Activated CD4-positive, alpha-beta T cell treated with anti-CD3 and anti-CD28 coated beads, Interleukin-2, amount 50 U/mL, for 16 hours (primary cell): Measurements from ENCODE around the gene LAMA2.

Experiments used
- DNase-seq: peaks from one replicate; pipeline ENCODE4 v3.0.0-alpha.2; 2020

Gene LAMA2

DNA sequence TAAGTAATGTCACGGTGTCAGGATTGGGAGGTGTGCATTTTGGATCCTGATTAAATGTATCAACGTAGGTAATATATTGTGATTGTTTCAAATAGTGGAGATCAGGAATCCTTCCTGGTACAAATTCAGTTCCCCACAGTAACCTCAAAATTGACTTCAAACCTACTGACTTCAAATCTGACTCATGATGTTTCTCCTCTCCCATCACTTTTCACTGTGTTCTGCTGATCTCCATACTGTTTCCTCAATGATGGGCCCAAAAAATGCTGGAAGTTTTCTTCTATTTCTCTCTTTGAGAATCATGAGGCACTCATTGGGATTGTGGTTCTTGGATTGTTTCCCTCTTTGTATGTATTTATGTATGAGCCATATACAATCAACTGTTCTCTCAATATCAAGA lies 35.9 kb downstream of the LAMA2 start:
- DNase-seq, result no peak

DNA sequence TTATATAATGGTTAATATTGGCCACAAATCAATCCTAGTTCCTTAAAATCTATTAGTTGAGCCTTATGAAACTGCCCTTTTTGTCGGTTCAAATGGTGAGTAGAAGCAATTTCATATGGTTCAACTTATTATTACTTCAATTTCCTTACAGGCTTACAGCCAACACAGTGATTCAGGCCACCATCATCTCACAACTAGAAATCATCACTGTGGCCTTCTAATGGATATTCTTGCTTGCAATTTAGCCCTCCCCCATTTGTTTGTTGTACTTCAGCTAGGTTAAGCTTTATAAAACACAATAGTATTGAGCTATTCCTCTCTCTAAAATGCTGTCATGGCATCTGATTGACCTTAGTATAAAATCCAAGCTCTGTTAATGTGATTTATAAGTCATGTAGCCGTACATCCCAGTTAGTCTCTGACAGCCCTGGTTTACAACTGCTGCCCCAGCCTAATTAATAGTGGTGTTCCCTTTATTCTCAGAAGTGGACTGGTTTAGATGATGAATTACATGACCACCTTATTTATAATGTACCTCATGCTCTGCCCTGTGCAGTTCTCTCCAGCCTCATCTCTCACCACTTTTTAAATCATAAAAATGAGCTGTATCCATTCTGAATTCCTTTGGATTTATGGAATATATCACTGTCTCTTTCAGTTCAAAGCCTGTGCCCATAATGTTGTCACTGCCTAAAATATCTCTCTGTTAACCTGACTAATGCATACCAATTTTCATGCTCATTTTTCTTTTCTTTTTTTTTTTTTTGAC lies 36.7 kb downstream of the LAMA2 start:
- no peak for DNase-seq

DNA sequence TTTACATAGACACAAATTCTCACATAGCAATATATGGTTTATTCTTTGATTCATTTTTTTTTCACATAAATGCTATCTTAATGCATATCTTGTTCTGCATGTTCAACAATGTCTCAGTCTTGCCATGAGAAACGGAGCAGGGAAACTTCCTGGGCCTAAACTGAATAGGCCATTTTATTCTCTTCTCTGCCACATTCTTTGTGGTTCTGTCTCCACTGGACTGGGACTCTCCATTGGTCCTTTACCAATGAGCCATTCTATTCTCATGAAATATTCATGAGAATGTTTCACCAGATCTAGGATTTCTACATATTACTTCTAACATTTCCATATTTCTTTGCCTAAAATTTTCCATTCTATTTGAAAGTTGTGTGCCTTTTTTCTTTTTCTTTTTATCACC lies 42.8 kb downstream of the LAMA2 start:
- no peak for DNase-seq

DNA sequence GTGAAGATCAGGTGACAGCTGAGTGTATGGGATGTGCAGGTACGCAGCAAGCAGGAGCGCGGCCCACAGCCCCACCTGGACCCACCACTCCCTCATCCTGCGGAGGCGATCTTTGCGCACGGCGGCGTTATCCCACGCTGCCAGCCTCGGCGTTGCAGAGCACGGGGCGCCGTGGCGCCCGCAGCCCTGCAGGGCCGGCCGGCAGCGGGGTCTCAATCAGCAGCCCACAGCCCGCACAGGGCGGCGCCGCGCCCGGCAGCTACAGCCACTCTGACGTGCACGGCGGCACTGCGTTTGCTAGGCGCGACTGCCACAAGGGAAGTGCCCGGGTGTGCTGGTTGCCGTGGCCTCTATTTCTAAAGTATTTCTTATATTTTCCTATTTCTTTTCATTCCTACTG lies 46.9 kb downstream of the LAMA2 start:
- DNase-seq, result no peak

DNA sequence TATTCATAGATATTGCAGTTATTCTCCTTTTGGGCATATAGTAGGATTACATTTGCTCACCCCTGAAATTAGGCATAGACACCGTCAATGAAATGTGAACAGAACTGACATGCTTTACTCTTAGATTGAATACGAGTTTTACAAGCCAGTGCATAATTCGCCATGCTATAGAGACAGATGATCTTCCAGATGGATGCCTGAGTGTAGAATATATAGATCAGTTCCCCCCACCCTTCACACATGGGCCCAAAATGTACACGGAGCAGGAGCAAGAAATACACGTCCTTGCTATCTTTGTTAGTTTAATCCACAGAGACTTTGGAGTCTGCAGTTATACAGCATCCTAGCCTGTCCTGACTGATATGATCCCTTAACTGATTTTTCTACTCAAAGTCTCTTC lies 47.4 kb downstream of the LAMA2 start:
- no peak for DNase-seq

DNA sequence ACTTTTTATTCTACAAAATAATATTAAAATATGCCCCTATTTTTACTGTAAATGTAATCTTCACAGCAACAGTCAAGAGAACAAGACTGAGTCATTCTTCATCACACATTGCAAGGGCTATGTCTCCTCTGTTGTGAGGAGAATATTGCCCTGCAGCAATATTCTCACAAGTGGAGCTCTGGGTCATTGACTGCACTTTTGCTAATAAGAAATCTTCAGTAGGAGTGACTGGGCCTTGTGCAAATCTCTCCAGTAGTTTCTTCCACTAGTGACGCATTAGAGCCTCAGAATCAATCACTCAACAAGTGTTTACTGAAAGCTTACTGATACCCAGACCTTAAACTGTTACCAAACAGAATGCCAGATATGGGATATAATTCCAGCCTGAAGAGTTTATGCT lies 49.1 kb downstream of the LAMA2 start:
- no peak for DNase-seq

DNA sequence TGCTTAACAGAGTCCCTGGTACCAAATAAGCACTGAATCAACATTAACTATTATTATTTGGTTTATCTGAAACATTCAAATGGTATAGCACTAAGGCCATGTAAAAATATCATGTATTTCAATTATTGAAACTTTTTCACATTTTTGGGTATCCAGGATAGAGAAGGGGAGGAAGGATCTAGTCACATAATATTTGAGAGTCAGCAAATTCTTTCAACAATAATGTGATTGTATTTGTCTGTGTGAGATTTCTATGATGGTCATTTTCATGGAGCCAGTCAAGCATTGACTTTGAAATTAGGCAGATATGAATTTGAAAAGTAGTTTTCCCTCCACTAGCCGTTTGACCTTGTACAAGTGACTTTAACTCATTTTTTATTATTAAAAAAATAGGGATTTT lies 67.9 kb downstream of the LAMA2 start:
- DNase-seq, result no peak

DNA sequence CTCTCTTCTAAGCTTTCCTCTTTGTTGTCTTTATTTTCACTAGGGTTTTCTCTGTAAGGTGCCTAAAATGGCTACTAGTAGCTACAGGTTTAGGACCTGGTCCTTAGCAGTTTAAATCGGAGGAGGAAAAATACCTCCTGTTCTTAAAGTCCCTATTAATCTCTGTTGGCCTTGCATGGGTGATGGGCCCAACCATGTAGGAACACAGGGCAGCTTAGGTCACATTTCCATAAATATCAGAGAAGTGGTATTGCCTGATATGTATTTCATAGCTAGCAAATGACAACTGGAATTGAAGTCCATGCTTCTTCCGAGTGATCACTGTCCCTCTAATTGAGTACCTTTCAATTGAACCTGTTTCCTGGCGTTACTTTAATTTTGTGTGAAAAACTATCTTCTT lies 70.0 kb downstream of the LAMA2 start:
- no peak for DNase-seq

DNA sequence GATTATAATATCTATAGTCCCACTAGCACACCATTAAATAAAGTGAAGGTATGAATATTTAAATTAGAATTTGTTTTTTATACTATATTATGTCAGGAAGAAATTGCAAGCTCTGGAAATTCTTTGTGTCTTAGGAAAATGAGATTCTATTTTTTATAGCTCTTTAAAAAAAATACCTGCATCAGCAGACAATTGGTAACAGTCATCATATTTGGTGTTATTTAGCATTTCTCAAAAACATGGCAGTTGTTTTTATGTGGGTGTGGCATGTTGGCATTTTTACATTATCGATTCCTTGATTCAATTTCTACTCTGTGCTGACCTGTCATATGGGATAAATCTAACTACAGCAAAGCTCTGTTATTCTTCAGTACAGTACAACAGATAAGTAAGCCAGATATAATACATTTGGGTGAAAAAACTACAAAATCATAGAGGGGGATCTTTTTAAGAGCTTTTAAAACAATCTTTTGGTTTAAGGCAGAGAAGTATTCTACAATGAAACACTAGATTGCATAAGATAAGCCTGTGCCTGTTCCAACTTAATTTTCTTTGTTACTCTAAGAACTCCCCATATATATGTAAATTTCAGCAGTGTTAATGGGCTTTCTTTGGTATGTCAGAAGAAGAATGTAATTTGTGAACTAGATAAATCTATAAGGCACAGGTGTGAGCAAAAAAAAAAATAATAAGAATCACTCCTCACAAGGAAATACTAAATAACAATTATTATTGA lies 71.5 kb downstream of the LAMA2 start:
- no peak for DNase-seq

DNA sequence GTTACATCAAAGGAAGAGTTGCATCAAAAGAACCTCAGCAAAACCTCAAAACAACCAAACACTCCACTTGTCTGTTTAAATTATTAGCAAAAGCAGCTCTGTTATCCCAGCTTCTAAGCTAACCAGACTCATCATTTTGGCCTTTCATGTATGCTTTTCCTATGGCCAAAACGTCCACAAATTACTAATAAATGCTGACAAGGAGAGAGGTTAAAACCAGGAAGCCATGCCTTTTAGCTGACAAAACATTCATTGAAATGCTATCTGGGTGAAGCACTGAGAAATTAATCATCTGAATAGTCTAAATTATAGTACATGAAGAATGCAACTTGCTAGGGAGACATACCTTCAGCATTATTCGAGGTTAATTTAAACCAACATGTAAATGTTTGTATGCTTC lies 80.6 kb downstream of the LAMA2 start:
- no peak for DNase-seq

DNA sequence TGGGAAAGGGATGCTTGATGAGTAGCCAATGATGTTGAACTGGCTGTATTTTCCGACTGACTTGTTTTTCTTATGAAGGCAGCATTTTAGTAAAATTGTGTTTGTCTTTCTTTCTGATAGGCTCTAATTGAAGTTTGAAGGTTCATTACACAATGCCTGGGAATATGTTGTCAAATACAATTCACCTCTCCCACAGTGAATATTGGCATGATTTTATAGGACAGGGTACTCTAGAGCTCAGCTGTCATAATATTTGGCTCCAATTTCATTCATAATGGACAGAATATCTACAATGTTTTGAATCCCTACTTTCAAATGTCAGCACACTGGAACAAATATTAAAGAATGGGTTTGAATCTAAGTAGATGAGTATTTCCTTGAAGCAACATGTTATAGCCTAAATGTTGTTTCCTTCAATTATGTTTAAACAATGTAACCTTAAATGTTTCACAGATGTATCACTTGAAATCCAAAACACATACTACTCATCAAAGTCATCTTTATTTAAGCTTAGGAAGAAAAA lies 81.4 kb downstream of the LAMA2 start:
- DNase-seq, result no peak

DNA sequence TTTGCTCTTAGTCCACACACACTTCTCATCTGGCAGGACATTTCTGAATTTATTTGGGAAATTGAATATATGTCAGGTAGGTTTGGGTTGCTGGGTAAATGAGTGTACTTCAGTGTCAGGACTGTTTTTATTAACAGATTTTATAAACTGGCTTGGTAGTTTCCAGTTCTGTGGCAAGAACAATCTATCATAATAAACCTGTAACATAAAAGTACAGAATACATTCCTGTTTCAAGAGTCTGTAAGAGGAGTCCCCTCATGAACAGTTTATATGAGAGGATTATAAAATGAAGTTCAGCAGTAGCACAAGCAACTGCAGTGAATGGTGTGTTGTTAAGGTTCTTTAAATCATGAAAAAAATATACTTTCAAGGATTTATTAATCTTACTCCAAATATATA lies 81.8 kb downstream of the LAMA2 start:
- DNase-seq, result no peak

DNA sequence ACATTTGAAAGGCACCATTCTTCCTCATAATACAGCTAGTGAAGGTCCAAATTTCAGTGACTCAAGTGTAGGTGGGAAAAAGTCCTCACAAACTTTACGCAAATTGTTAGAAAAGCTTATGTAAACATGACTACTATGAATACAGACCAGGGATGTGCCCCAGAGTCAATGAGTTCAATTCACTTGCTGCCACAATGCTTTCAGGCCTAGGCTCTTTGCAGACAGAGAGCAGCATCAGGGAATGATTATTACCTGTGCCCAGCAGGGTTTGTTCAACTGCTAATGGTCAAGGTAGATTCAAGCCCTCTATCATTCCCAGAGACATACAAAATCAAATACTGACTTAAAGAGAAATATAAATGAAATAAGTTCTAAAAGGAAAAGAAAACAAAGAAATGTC lies 84.0 kb downstream of the LAMA2 start:
- DNase-seq, result no peak

DNA sequence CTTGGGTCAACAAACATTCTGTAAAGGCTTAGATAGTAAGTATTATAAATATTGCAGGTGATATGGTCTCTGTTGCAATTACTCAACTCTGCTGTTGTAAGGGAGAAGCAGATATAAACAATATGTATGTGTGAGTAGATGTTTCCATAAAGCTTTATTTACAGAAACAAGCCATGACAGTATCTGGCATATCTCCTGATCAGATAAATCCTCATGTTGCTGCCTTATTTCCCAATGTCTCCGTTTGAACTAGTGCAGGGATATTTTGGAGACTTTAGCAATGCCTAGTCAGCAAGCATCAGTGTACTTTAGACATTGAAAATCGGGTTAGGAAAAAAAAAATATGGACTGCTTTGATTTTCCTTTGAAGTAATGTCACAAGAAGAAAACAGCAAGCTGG lies 96.1 kb downstream of the LAMA2 start:
- DNase-seq, result no peak

DNA sequence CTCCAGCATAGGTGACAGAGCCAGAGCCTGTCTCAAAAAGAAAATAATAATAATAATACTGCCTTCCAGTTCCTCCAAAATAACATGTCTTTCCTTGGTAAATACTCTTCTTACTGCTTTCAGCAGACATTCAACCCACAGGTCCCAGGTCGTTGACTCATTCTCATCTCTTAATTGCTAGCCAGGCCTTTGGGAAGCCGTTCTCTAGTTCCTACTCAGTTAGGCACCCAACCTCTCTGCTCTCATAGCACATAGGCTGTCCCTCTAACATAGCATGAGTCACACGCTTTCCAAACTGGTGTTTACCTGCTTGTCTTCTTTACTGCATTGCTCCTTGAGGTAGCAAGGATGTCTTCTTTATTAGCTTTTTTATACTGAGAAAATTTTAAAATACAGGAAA lies 98.8 kb downstream of the LAMA2 start:
- no peak for DNase-seq

DNA sequence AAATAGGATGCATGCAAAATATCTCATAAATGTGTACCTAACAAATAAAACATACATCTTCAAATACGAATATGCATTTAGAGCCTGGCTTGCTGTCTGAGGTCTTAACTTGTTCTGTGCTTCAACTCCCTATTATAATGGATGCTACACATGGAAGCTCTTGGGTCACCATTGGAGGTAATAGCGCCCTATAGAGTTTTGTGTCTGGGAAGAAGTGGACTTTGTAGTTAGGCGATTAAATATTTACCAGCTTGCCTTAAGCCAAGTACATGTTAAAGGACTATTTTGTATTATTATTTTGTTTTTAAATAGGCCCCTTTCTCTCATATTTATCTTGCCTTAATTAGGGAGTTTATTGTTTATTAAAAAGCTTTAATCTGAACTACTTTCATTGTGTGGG lies 107.4 kb downstream of the LAMA2 start:
- no peak for DNase-seq

DNA sequence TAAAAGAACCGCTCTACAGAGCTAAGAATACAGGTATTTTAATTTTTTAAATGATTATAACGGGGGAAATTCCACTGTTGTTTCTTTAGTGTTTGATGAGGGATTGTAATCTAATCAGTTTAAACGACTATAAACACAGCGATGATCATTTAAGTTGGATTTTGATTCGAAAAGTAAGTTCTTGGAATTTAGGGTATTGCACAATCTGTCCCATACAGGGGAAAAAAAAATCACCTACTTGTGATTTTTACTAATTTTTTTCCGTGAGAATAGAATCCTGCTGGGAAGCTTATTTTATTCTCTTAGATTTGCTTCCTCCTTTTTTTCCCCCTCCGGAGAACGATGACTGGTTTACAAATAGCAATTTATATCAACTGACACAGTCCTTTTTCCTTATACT lies 108.0 kb downstream of the LAMA2 start:
- DNase-seq, result no peak

DNA sequence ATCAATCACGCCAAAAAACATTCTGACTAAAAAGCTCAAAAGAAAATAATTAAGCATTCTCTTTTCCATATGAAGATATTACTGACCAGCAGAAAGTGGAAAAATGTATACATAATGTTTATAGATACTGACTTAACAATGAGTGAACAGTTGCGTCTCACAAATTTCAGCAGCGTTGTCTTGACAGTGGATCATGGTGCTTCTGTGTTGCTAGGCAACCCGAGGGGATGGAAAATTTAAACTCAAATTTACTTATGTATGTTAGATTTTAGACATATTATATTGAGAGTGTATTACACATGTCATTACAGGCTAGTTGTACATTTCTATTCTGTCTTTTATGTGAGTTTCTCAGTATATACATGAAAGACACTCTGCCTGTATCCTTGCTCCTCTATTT lies 110.2 kb downstream of the LAMA2 start:
- no peak for DNase-seq

DNA sequence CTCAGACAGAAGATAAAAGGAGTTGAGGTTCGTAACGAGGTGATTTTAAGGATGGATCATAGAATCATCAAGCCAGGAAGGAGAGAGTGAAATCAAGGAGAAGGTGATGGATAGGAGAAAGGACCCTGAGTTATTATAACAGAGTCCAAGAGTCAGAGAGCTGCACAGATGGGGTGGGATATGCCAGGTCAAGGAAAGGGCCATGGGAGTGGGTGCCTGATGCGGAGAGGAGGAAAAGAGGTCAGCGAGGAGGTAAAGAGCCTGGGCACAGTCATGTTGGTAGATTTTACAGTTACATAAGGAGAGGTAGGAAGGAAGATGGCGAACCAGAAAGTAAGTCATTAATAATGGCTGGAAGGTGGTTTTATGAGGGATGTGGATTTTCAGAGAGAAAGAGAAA lies 114.9 kb downstream of the LAMA2 start:
- no peak for DNase-seq

DNA sequence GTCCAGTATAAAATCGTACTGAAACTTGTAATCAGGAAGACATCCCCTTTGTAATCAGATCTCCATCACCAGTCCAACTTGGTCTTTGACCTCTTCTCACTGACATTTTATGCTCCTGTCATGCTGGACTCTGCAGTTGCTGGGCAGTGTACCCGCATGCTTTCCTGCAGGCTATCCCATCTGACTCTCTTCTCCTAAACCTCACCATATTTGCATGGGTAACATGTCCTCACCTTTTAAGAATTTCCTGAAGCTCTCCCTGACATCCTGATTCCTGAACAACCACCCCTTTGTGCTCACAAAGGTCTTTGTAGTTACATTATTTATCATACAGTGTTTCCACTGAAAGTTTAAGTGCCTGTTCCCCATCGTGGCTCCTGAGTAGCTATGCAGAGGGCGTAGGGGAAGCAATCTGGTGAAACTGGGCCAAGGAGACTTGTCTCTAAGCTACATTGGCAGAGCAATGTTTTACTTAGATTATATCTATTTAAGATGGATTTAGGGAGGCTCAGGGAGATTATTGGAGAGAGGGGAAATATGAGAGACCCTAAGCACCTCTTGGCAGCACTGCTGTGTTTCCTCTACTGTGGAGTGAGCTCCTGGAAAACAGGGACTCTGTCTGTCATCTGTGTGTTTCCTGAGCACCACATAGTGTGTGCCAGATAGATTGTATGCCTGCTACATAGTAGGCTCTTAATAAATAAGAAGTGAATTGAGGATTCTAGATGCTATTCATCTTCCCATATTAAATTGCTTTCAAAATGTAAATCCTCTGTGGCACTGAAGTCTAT lies 124.0 kb downstream of the LAMA2 start:
- DNase-seq, result no peak

DNA sequence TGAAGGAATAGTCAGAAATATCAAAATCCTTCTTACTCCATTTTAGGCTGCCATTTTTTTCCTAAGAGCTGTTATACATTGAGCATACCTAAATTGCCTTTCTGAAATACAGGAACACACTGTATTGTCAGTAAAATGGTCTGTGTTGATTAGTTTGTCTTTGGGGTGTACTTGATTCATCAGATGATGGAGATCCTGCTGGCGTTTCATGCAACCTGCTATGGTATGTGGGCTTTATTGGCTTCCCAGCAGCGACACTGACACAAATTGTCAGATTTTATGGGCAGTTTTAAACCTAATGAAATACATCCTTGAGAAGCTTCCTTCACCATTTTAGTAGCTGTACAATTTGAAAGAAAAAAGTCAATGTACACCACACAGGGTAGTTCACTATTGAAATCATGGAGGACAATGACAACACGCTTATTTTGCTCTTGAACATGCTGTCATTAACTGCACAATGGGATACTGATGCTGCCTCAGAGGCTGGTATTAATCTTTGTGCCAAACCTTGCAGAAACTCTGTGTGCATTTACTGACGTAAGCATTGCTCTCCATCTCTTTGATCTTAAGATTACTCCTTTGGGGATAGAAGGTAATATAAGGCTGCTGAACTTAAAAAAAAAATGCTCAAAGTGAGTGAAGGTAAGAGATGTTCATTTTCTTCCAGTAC lies 124.9 kb downstream of the LAMA2 start:
- DNase-seq, result no peak

DNA sequence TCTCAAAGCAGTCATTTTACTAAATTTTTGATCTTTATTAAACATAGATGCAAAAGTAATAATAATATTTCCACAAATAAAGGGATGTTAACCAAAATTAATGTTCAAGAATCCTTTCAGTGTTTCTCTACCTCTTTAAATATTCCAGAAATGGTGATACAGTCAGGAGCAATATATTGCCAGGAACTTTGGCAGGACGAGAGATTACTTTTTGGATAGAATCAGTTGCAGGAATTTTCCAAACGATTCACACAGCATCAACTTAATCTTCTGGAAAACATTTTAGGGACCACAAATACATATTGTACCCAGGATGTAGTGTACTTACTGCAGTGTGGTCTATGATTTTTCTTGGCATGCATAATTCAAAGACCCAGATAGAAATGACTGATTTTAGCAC lies 125.7 kb downstream of the LAMA2 start:
- no peak for DNase-seq

DNA sequence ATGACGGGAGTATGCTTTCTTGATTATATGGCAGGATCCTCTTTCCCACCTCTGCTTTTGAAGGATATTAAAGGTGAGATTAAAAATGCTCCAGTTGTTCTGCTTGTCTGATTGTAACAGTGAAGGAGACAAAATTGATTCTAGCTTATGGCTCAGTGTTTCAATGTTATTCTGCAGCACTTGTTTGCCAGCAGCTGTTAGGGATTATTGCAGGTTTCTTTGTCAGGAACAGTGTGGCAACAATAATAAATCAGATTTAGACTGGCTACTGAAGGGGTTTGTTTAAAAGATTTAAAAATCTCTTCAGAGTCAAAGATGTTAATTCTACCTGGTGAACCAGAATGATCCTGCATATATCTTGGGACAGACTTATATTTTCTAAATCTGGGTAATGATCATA lies 126.9 kb downstream of the LAMA2 start:
- no peak for DNase-seq
